Measurements from ENCODE around the gene DDX1.

- TF ChIP-seq ZNF425 (CRISPR knock-in tag; conservative IDR thresholded peaks at IDR 0.05) (no peak), JAZF1 (CRISPR knock-in tag; IDR thresholded peaks at IDR 0.05) (no peak), E2F5 (CRISPR knock-in tag; IDR thresholded peaks at IDR 0.05) (no peak), CTCF (IDR thresholded peaks at IDR 0.05) (no peak), NR2C2 (CRISPR knock-in tag; IDR thresholded peaks at IDR 0.05) (no peak), JUN (CRISPR knock-in tag; IDR thresholded peaks at IDR 0.05) (no peak), CBFB (CRISPR knock-in tag; IDR thresholded peaks at IDR 0.05; ENCODE audit: low read depth) (no peak), SP1 (CRISPR knock-in tag; conservative IDR thresholded peaks at IDR 0.05) (no peak), FOXP1 (CRISPR knock-in tag; IDR thresholded peaks at IDR 0.05; ENCODE audit: borderline replicate concordance) (no peak), ZNF263 (CRISPR knock-in tag; IDR thresholded peaks at IDR 0.05; ENCODE audit: low read depth) (no peak), ZBTB43 (CRISPR knock-in tag; IDR thresholded peaks at IDR 0.05) (no peak)
Measured at GRCh38 chr2:15547115-15547876, 44.4 kb upstream of the DDX1 start.

Data from WTC11 (cell line).